Mesenchymal stem cell (in vitro differentiated cells and primary cell): Measurements from ENCODE around the gene CAVIN3.

Experiments
- DNase-seq: peaks from one replicate; pipeline ENCODE4 v3.0.0-alpha.2; 2013
- H2AFZ ChIP-seq: one replicate; pipeline ENCODE4 v1.6.1; 2013; ENCODE audit warnings: low read depth, mild to moderate bottlenecking, control low read depth, inconsistent platforms, low read length, moderate library complexity
- H2AK5ac ChIP-seq: 2 replicates; pipeline ENCODE4 v1.6.1; 2013; ENCODE audit warnings: low read length, moderate library complexity, mild to moderate bottlenecking, inconsistent platforms; ENCODE audit not compliant: severe bottlenecking
- H2BK120ac ChIP-seq: one replicate; pipeline ENCODE4 v1.6.1; 2013; ENCODE audit warnings: low read depth, mild to moderate bottlenecking, inconsistent platforms, low read length, moderate library complexity
- H2BK12ac ChIP-seq, 2 experiments: one replicate each; pipeline ENCODE4 v1.6.1; 2013; ENCODE audit warnings: inconsistent platforms in 2 of 2, low read length in 2 of 2, mild to moderate bottlenecking in 2 of 2, moderate library complexity in 2 of 2, control low read depth in 1 of 2
- H2BK15ac ChIP-seq: one replicate; pipeline ENCODE4 v1.6.1; 2013; ENCODE audit warnings: mild to moderate bottlenecking, low read depth, inconsistent platforms; ENCODE audit not compliant: poor library complexity, severe bottlenecking
- H2BK5ac ChIP-seq: 2 replicates; pipeline ENCODE4 v1.6.1; 2013; ENCODE audit warnings: low read depth, mild to moderate bottlenecking, low read length, control low read depth, inconsistent platforms; ENCODE audit not compliant: poor library complexity, severe bottlenecking
- H3K14ac ChIP-seq, 2 experiments: one replicate each; pipeline ENCODE4 v1.6.1; 2013; ENCODE audit warnings: inconsistent platforms in 2 of 2, low read length in 2 of 2, control low read depth in 1 of 2, mild to moderate bottlenecking in 1 of 2, moderate library complexity in 1 of 2
- H3K18ac ChIP-seq, 2 experiments: one replicate each; pipeline ENCODE4 v1.6.1; 2013; ENCODE audit warnings: inconsistent platforms in 2 of 2, low read length in 2 of 2, control low read depth in 1 of 2, low read depth in 1 of 2, mild to moderate bottlenecking in 1 of 2
- H3K23ac ChIP-seq, 2 experiments: one replicate each; pipeline ENCODE4 v1.6.1; 2013; ENCODE audit warnings: inconsistent platforms in 2 of 2, low read length in 2 of 2, mild to moderate bottlenecking in 2 of 2, moderate library complexity in 2 of 2, control low read depth in 1 of 2
- H3K27ac ChIP-seq: 2 replicates; pipeline ENCODE4 v1.5.1; 2013; ENCODE audit warnings: mild to moderate bottlenecking, moderate library complexity, low read length, control low read depth, inconsistent platforms; ENCODE audit not compliant: poor library complexity, severe bottlenecking
- H3K27me3 ChIP-seq, 2 experiments: 2 replicates each; pipeline versions ENCODE4 v1.6.1 to v1.7.0; 2013; ENCODE audit warnings: low read length in 2 of 2, mild to moderate bottlenecking in 2 of 2, moderate library complexity in 2 of 2, control low read depth in 1 of 2, inconsistent platforms in 1 of 2; ENCODE audit not compliant: control insufficient read depth in 1 of 2, insufficient read depth in 1 of 2
- H3K36me3 ChIP-seq, 2 experiments: 2 replicates each; pipeline versions ENCODE4 v1.6.1 to v1.7.0; 2013; ENCODE audit warnings: low read length in 2 of 2, control low read depth in 1 of 2, inconsistent platforms in 1 of 2, low read depth in 1 of 2, mild to moderate bottlenecking in 1 of 2; ENCODE audit not compliant: insufficient read depth in 2 of 2, control insufficient read depth in 1 of 2
- H3K4ac ChIP-seq, 2 experiments: one replicate each; pipeline ENCODE4 v1.6.1; 2013; ENCODE audit warnings: inconsistent platforms in 2 of 2, low read length in 2 of 2, mild to moderate bottlenecking in 2 of 2, moderate library complexity in 2 of 2, control low read depth in 1 of 2, low read depth in 1 of 2
- H3K4me1 ChIP-seq: 2 replicates; pipeline ENCODE4 v1.6.1; 2013; ENCODE audit warnings: low read depth, low read length, control low read depth; ENCODE audit not compliant: control insufficient read depth, insufficient read depth
- H3K4me2 ChIP-seq: 2 replicates; pipeline ENCODE4 v1.6.1; 2013; ENCODE audit warnings: low read length, mild to moderate bottlenecking, inconsistent platforms; ENCODE audit not compliant: poor library complexity, severe bottlenecking
- H3K4me3 ChIP-seq, 2 experiments: 2 replicates each; pipeline versions ENCODE4 v1.5.1 to v1.7.0; 2013; ENCODE audit warnings: low read length in 2 of 2, mild to moderate bottlenecking in 2 of 2, control low read depth in 1 of 2, low read depth in 1 of 2; ENCODE audit not compliant: insufficient read depth in 1 of 2
- H3K79me1 ChIP-seq: replicated peaks from 2 replicates; pipeline ENCODE4 v1.6.1; 2013; ENCODE audit warnings: mild to moderate bottlenecking, control low read depth, low read length, inconsistent platforms; ENCODE audit not compliant: poor library complexity, severe bottlenecking
- H3K9ac ChIP-seq: 2 replicates; pipeline ENCODE4 v1.7.0; 2013; ENCODE audit warnings: mild to moderate bottlenecking, low read length, moderate library complexity
- H3K9me3 ChIP-seq: 2 replicates; pipeline ENCODE4 v1.7.0; 2013; ENCODE audit warnings: mild to moderate bottlenecking, low read length; ENCODE audit not compliant: control insufficient read depth
- H4K8ac ChIP-seq: one replicate; pipeline ENCODE4 v1.6.1; 2013; ENCODE audit warnings: inconsistent platforms, mild to moderate bottlenecking, low read length, moderate library complexity
- H4K91ac ChIP-seq: one replicate; pipeline ENCODE4 v1.6.1; 2013; ENCODE audit warnings: mild to moderate bottlenecking, low read length, inconsistent platforms
- WGBS: methylation state at CpG from one replicate; pipeline ENCODE4 v1.1.7; 2013; ENCODE audit warnings: mixed read lengths; 5-methylcytosine and 5-hydroxymethylcytosine counted together

CAVIN3 gene

DNA sequence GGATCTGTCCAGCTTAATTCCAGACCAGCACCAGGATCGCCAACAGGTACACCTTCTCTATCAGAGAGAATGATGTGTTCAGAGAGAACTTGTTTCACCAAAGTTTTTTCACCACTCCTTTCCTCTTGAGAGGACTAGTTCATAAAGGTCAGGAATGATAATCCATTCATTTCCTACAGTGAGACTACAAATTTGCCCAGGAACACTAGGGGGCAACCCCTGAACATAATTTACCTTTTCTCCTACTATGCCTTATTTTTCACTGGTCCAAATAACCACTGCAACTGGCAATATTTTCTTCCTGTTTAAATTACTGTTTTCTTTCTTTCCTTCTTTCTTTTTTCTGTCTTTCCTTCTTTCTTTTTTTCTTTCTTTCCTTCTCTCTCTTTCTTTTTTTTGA lies 22.5 kb downstream of the CAVIN3 start:
- Histone ChIP-seq H3K9ac (no peak overlapping the region), H3K36me3 (no peaks in the 10 kb centered on the region), H2BK5ac (no peak overlapping the region), H3K4ac (no peak overlapping the region), H3K27me3 (no peaks in the 10 kb centered on the region), H2AK5ac (no peak overlapping the region), H3K14ac (no peak overlapping the region), H4K8ac (no peak overlapping the region), H3K23ac (no peak overlapping the region), H3K18ac (no peak overlapping the region), H2AFZ (no peak overlapping the region), H2BK120ac (no peak overlapping the region), H2BK12ac (no peak overlapping the region), H4K91ac (no peak overlapping the region), H2BK15ac (no peak overlapping the region), H3K4me1 (peaks cover 15% of the 10 kb centered on the region), H3K9me3 (no peaks in the 10 kb centered on the region), H3K4me3 (no peak overlapping the region), H3K4me2 (no peak overlapping the region), H3K79me1 (no peaks in the 10 kb centered on the region), H3K27ac (no peak overlapping the region)
- 70% methylated on average over 1 of the region's 1 CpG for WGBS
- DNase-seq: no peak

DNA sequence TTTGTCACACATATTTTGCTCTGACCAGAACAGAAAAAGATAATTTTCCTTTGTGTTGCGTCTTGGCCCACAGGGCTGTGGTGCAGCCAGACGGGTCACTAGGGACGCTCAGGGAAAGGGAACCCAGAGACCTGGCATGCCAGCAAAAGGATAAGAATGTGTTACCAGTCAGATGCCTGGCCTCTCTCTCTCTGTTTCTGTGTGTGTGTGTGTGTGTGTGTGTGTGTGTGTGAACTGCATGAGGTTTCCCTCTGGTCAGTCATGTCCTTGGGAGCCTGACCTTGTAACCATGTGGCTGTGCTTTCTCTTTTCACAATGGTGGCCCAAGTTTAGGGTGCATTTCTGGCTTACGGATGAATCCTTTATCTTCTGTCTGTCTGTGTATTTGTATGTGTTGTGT lies 35.3 kb downstream of the CAVIN3 start:
- H3K27me3 ChIP-seq: peaks cover 11 to 12% of the 10 kb centered on the region in 2 experiments
- H4K91ac ChIP-seq: no peak overlapping the region
- no peak overlapping the region for H3K4ac ChIP-seq
- H3K79me1 ChIP-seq: no peaks in the 10 kb centered on the region
- no peak overlapping the region for H2BK120ac ChIP-seq
- no peak overlapping the region for H3K14ac ChIP-seq
- no peak overlapping the region for H3K18ac ChIP-seq
- no peak overlapping the region for H4K8ac ChIP-seq
- no peak overlapping the region for H2BK15ac ChIP-seq
- no peak overlapping the region for H3K27ac ChIP-seq
- H3K36me3 ChIP-seq: no peaks in the 10 kb centered on the region
- WGBS: 90% methylated on average over 4 of the region's 4 CpGs
- H2AFZ ChIP-seq: no peak overlapping the region
- no peak overlapping the region for H3K23ac ChIP-seq
- peaks cover 1% of the 10 kb centered on the region for H3K4me1 ChIP-seq
- H3K9me3 ChIP-seq: no peaks in the 10 kb centered on the region
- H3K9ac ChIP-seq: no peak overlapping the region
- H2AK5ac ChIP-seq: no peak overlapping the region
- H2BK12ac ChIP-seq: no peak overlapping the region
- H3K4me3 ChIP-seq: no peak overlapping the region
- DNase-seq: no peak
- no peak overlapping the region for H2BK5ac ChIP-seq
- no peak overlapping the region for H3K4me2 ChIP-seq

DNA sequence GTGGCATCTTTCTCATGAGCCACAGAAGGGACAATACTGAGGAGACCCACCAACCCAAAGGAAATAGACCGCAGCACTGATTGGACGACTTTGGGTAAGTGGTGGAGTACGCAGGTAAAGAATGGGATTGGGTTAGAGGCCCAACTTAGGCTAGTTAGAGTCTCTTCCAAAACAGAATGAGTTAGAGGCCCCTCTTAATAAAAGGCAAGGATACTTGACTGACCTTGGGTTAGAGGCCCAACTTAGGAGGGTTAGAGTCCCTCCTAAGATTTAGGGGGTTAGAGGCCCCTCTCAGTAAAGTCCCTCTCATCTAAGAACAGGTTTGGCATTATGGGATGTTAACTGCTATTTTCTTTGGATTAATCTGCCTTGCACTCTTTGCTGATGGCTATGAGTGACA lies 36.1 kb downstream of the CAVIN3 start:
- 81% methylated on average over 3 of the region's 3 CpGs for WGBS

DNA sequence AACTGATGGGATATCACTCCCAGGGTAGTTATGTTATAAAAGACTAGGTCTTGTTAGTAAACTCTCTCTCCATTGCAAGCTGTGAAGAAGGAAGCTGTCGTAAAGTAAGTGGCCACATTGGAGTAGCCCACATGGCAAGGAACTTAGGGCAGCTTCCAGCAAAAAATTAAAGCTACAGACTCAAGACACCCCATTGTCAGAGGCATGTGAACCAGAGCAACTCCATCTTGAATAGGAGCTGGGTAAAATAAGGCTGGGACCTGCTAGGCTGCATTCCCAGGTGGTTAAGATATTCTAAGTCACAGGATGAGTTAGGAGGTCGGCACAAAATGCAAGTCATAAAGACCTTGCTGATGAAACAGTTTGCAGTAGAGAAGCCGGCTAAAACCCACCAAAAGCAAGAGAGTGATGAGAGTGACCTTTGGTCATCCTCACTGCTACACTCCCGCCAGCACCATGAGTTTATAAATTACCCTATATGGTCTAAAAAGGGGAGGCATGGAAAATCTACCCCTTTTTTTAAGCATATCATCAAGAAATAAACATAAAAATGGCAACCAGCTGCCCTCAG lies 36.8 kb downstream of the CAVIN3 start:
- H3K9ac ChIP-seq: no peak overlapping the region
- H2AFZ ChIP-seq: no peak overlapping the region
- H3K23ac ChIP-seq: no peak overlapping the region
- H3K4me2 ChIP-seq: no peak overlapping the region
- WGBS: 84% methylated on average over 4 of the region's 4 CpGs
- no peak overlapping the region for H4K91ac ChIP-seq
- H3K4ac ChIP-seq: no peak overlapping the region
- no peaks in the 10 kb centered on the region for H3K9me3 ChIP-seq
- no peak overlapping the region for H3K14ac ChIP-seq
- no peak overlapping the region for H2BK120ac ChIP-seq
- no peak overlapping the region for H2BK12ac ChIP-seq
- H3K4me3 ChIP-seq: no peak overlapping the region
- no peak overlapping the region for H3K18ac ChIP-seq
- no peak overlapping the region for H2BK15ac ChIP-seq
- H2BK5ac ChIP-seq: no peak overlapping the region
- DNase-seq: no peak
- no peak overlapping the region for H3K27ac ChIP-seq
- peaks cover 10 to 15% of the 10 kb centered on the region in 2 experiments for H3K27me3 ChIP-seq
- H2AK5ac ChIP-seq: no peak overlapping the region
- peaks cover 1% of the 10 kb centered on the region for H3K4me1 ChIP-seq
- H3K79me1 ChIP-seq: no peaks in the 10 kb centered on the region
- H4K8ac ChIP-seq: no peak overlapping the region
- H3K36me3 ChIP-seq: no peaks in the 10 kb centered on the region

More for the DNA sequence above, 36.1 kb downstream of the CAVIN3 start:
- H4K8ac ChIP-seq: no peak overlapping the region
- no peak overlapping the region for H3K4me2 ChIP-seq
- H2BK12ac ChIP-seq: no peak overlapping the region
- H3K14ac ChIP-seq: no peak overlapping the region
- H3K79me1 ChIP-seq: no peaks in the 10 kb centered on the region
- H3K9me3 ChIP-seq: no peaks in the 10 kb centered on the region
- H3K23ac ChIP-seq: no peak overlapping the region
- H3K9ac ChIP-seq: no peak overlapping the region
- peaks cover 1% of the 10 kb centered on the region for H3K4me1 ChIP-seq
- no peak overlapping the region for H2AK5ac ChIP-seq
- no peak overlapping the region for H3K27ac ChIP-seq
- H2BK120ac ChIP-seq: no peak overlapping the region
- H3K18ac ChIP-seq: no peak overlapping the region
- no peak overlapping the region for H3K4me3 ChIP-seq
- H3K36me3 ChIP-seq: no peaks in the 10 kb centered on the region
- no peak overlapping the region for H3K4ac ChIP-seq
- H2AFZ ChIP-seq: no peak overlapping the region
- no peak overlapping the region for H2BK5ac ChIP-seq
- peaks cover 10 to 12% of the 10 kb centered on the region in 2 experiments for H3K27me3 ChIP-seq
- H4K91ac ChIP-seq: no peak overlapping the region
- H2BK15ac ChIP-seq: no peak overlapping the region
- DNase-seq: no peak
